Spleen (tissue), 11 donors: ENCODE measurements around the gene HOXC12. TPM values are rescaled to one million over a fixed set of nuclear protein-coding genes. Genes with fewer than 3 reads are reported as not detected.

ENCODE experiments used
- DNase-seq: peaks from one replicate; pipeline ENCODE4 v3.0.0-alpha.2; 2020
- H3K27ac ChIP-seq, 8 donors: fragments of 200-600 bp; sonication (generic) in 7 of 8; 1 replicate in 4 of 8; 2 replicates in 4 of 8; pipeline versions ENCODE4 v1.5.0 to v1.8.0; 2016 to 2021; ENCODE audit warnings: inconsistent platforms in 4 of 8, mild to moderate bottlenecking in 4 of 8, moderate library complexity in 1 of 8
- H3K27me3 ChIP-seq, 7 donors: fragments of 200-600 bp; sonication (generic) in 6 of 7; replicated peaks in 1 of 7; 1 replicate in 4 of 7; 2 replicates in 3 of 7; pipeline versions ENCODE4 v1.5.0 to v1.8.0; 2016 to 2021; ENCODE audit warnings: inconsistent platforms in 3 of 7, mild to moderate bottlenecking in 1 of 7
- H3K36me3 ChIP-seq, 6 donors: fragments of 200-600 bp; sonication (generic) in 5 of 6; 1 replicate in 4 of 6; 2 replicates in 2 of 6; pipeline versions ENCODE4 v1.5.0 to v1.8.0; 2016 to 2021; ENCODE audit warnings: inconsistent platforms in 2 of 6
- H3K4me1 ChIP-seq, 6 donors: fragments of 200-600 bp; sonication (generic) in 5 of 6; 1 replicate in 3 of 6; 2 replicates in 3 of 6; pipeline versions ENCODE4 v1.5.0 to v1.8.0; 2016 to 2021; ENCODE audit warnings: inconsistent platforms in 3 of 6
- H3K4me3 ChIP-seq, 8 donors: fragments of 200-600 bp; sonication (generic) in 7 of 8; 1 replicate in 4 of 8; 2 replicates in 4 of 8; pipeline versions ENCODE4 v1.5.0 to v1.8.0; 2016 to 2021; ENCODE audit warnings: inconsistent platforms in 4 of 8, mild to moderate bottlenecking in 4 of 8, moderate library complexity in 2 of 8
- H3K9me3 ChIP-seq, 8 donors: fragments of 200-600 bp; sonication (generic) in 7 of 8; 1 replicate in 4 of 8; 2 replicates in 4 of 8; pipeline versions ENCODE4 v1.5.0 to v1.8.0; 2016 to 2021; ENCODE audit warnings: inconsistent platforms in 4 of 8
- POLR2A ChIP-seq, 3 donors: fragments of 450-650 bp; IDR thresholded peaks; one replicate each; pipeline ENCODE4 v1.5.1; 2017; ENCODE audit warnings: antibody characterized with exemption in 3 of 3, mild to moderate bottlenecking in 1 of 3
- POLR2AphosphoS5 ChIP-seq, 3 donors: sonication (generic); formaldehyde crosslinking; IDR thresholded peaks; one replicate each; pipeline ENCODE4 v1.5.1; 2017; ENCODE audit warnings: antibody characterized with exemption in 3 of 3
- WGBS, 5 donors: extraction: QIAGEN DNeasy Blood & Tissue Kit in 3 of 5; methylation state at CpG; one replicate each; pipeline versions ENCODE4 v1.1.5 to v1.1.7; 2013 to 2018; 5-methylcytosine and 5-hydroxymethylcytosine counted together
- intact Hi-C: fragments of 100-400 bp; cut with DNase I; formaldehyde crosslinking; loops from one replicate; pipeline ENCODE4 v1.15.0; 2023; ENCODE audit warnings: low total_unique reads
- polyA plus RNA-seq, 3 donors: library from polyadenylated mRNA; stranded (reverse); fragments of 200-250 nt; gene quantifications; one replicate each; pipeline ENCODE4 v1.2.1, GENCODE V29; 2013
- total RNA-seq, 7 donors: library from RNA; depleted of rRNA in 3 of 7; stranded (reverse); fragments of >200 nt in 3 of 7; fragmentation: NEBNext Ultra II Directional in 4 of 7; extraction: Animal tissue kit (Norgen Biotek cat#: 25700) in 4 of 7; gene quantifications; one replicate each; pipeline versions ENCODE4 v1.1.0 to v1.2.1, GENCODE V29; 2016 to 2021
- TF ChIP-seq, protein P1 (sequence below), 11 experiments: fragments of 200-600 bp in 7 of 11; fragments of 450-650 bp in 4 of 11; sonication (generic) in 4 of 11; IDR thresholded peaks in 8 of 11; conservative IDR thresholded peaks in 3 of 11; 1 replicate in 7 of 11; 2 replicates in 4 of 11; pipeline versions ENCODE4 v1.4.0 to v1.8.0; 2016 to 2021; ENCODE audit warnings: antibody characterized with exemption in 11 of 11, inconsistent platforms in 4 of 11, mild to moderate bottlenecking in 1 of 11
- donor health status: healthy with polysubstance abuse.
- donor health status: DM: no; HTN: no; CAD: no; lungs with moderate emphysema.
- donor health status: DM: no; HTN: no; CAD: no.
- donor health status: Bipolar disorder and iron deficiency.
- donor health status: healthy.
- donor health status: DM: no; HTN: no; CAD: no.
- donor health status: DM: yes; HTN: yes; CAD: no.

HOXC12 gene
- total and polyA plus RNA-seq, 10 donors = not detected

DNA sequence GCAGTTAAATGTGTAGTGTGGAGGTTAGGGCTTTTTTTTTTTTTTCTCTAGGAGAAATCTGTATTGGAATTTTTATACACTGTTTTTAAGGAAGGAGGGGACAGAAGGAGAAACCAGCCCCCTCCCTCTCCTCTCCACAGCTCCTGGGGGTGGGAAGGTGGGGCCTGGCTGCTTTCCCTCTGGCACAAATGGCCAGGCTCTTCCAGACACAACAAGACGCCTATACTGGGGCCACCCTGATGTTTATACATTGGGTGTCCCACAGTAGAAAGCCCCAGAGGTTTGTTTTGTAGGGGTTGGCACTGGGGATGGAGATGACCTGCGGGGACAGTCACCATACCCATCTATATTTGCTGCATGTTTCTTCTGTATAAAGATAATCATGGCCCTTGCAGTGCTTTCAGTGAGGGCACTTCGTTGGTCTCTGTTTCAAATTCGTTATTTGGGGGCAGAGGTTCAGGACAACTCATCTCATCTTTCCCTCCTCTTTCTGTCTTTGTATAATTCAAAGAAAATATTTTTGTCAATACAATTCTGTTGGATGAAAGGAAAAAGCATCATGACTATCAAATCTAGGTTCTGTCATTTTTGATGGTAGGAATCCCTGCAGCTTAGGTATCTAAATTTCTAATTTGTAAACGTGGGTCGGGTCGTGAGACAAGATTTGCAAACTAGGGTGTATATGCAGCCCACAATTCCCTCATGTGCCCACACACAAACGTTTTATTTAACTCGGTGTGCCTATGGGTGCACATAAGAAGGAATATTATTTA is 22.3 kb downstream of the HOXC12 start:
- Histone ChIP-seq H3K4me3 (no peak overlapping the region), H3K36me3 (no peaks in the 10 kb centered on the region), H3K4me1 (peaks cover 12 to 35% (median 26%) of the 10 kb centered on the region in 6 donors), H3K27me3 (peaks cover 28 to 100% (median 99%) of the 10 kb centered on the region in 7 donors), H3K27ac (no peak overlapping the region), H3K9me3 (peaks cover 0 to 11% (median 0%) of the 10 kb centered on the region in 8 donors)
- DNase-seq = no peak
- no peak for TF ChIP-seq POLR2AphosphoS5 (IDR thresholded peaks at IDR 0.05)
- TF ChIP-seq, protein P1, sequence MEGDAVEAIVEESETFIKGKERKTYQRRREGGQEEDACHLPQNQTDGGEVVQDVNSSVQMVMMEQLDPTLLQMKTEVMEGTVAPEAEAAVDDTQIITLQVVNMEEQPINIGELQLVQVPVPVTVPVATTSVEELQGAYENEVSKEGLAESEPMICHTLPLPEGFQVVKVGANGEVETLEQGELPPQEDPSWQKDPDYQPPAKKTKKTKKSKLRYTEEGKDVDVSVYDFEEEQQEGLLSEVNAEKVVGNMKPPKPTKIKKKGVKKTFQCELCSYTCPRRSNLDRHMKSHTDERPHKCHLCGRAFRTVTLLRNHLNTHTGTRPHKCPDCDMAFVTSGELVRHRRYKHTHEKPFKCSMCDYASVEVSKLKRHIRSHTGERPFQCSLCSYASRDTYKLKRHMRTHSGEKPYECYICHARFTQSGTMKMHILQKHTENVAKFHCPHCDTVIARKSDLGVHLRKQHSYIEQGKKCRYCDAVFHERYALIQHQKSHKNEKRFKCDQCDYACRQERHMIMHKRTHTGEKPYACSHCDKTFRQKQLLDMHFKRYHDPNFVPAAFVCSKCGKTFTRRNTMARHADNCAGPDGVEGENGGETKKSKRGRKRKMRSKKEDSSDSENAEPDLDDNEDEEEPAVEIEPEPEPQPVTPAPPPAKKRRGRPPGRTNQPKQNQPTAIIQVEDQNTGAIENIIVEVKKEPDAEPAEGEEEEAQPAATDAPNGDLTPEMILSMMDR (IDR thresholded peaks at IDR 0.05 in 8 of 11, conservative IDR thresholded peaks at IDR 0.05 in 3 of 11) = no peak
- TF ChIP-seq POLR2A (IDR thresholded peaks at IDR 0.05) = no peak
- intact Hi-C loops = no loop called here
- 9 to 17% (median 11%) methylated on average over 9 of the region's 9 CpGs for WGBS, 5 donors

DNA sequence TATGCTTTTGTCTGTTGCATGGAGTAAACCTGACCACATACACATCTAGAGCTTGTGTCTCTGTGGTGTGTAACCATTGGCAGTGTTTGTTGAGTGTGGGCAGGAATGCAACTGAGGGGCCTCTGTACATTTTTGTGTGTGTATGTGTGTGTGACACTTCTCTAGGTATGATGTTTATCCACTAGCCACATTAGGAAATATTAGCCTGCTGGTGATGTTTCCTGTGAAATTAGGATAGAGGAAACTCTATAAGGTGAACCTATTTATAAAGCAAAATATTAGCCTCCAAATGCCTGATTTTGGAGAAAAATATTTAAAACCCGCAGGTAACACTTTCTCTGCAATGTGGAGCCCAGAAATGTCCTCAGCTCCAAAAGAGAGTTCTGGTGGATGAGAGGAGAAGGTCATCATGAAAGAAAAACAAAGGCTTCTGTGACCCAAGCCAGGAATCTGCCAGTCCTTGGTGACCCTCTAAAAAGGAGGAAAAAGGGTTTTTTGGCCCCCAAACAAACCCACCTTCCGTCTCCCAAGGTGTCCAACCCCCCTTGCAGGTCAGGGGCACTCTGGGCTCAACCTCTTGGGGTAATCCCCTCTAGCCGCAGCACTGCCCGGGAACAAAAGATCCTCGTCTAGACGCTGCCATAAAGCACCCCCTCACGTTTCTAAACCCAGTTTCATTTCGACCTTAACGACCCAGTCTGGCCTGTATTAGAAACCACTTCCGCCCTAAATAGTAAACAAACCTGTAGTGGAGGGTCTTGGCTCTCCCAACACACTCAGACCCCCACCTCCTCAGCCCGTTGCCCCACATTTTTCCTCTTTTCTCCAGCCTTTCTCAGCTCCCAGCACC is 23.1 kb downstream of the HOXC12 start:
- WGBS, 5 donors = 3 to 4% (median 3%) methylated on average over 11 of the region's 11 CpGs

DNA sequence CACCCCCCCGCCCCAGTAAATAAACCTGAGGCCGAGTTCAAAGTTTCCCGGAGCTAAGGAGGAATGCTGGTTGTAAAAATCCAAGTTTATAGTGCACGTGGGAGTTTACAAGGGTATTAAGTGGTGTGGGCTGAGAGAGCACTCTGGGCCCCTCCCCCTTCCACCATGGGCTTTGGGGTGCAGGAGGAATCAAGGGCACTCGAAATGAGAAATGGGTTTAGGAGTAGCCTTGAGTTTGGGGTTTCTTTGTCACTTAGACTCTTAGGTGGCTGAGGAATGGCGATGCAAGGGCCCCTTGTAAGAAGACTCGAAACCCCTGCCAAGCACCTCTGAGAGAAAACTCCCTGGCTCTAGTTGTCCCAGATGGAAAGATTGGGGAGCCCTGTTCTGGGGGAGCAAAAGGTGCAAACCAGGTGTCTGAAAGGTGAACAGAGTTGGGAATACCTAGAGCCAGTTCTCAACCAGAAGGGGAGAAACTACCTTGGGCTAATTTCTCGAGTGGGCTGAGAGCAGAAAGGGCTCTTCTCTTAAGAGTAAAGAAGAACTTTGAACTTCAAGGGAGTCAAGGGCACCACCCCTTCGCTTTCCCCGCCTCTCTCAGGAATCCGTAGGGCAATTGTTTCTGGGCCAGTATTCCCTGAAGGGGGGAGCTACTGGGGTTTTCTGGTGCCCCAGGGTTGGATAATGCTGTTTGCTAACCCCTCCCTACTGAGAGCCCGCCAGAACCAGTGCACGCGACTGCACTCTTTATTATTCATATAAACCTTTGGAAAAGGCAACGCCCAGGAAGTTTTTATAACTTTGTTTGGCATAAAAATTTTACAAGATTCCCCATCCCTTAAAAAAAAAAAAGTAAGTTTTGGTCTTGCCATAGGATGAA is 24.0 kb downstream of the HOXC12 start:
- intact Hi-C loops = no loop called here
- WGBS, 5 donors = 11 to 18% (median 13%) methylated on average over 15 of the region's 15 CpGs
- H3K4me3 ChIP-seq = no peak overlapping the region
- no peak for DNase-seq
- peaks cover 12 to 33% (median 21%) of the 10 kb centered on the region in 6 donors for H3K4me1 ChIP-seq
- no peak for TF ChIP-seq POLR2AphosphoS5 (IDR thresholded peaks at IDR 0.05)
- no peak overlapping the region for H3K27ac ChIP-seq
- H3K36me3 ChIP-seq = no peaks in the 10 kb centered on the region
- H3K27me3 ChIP-seq = peaks cover 27 to 100% (median 99%) of the 10 kb centered on the region in 7 donors
- peaks cover 0 to 3% (median 0%) of the 10 kb centered on the region in 8 donors for H3K9me3 ChIP-seq

More for the DNA sequence above, 23.1 kb downstream of the HOXC12 start:
- Histone ChIP-seq H3K9me3 (peaks cover 0 to 11% (median 0%) of the 10 kb centered on the region in 8 donors), H3K27ac (no peak overlapping the region), H3K4me3 (no peak overlapping the region), H3K27me3 (peaks cover 30 to 100% (median 99%) of the 10 kb centered on the region in 7 donors), H3K4me1 (peaks cover 12 to 35% (median 26%) of the 10 kb centered on the region in 6 donors), H3K36me3 (no peaks in the 10 kb centered on the region)
- intact Hi-C loops = no loop called here
- TF ChIP-seq POLR2A (IDR thresholded peaks at IDR 0.05) (no peak), POLR2AphosphoS5 (IDR thresholded peaks at IDR 0.05) (no peak)
- TF ChIP-seq, protein P1 (IDR thresholded peaks at IDR 0.05 in 8 of 11, conservative IDR thresholded peaks at IDR 0.05 in 3 of 11) = no peak
- no peak for DNase-seq
